ENCODE data around the gene REEP3.

The REEP3 gene

GRCh38 chr10:63583909-63584724 is 62.9 kb downstream of the REEP3 start:
- ChIA-PET POLR2A (no interaction called here), CTCF (interaction anchor here (0.7 kb wide), 1 partner anchor 17 kb away, joined by 5 read pairs; no protein-coding TSS in a partner anchor)
- Histone ChIP-seq H3K4me1 (ENCODE audit: control insufficient read depth, insufficient read depth, low read length) (peaks cover 22% of the 10 kb centered on the region), H3K27ac (ENCODE audit: extremely low read depth, low read depth, low read length) (no peak overlapping the region), H3K9me3 (ENCODE audit: control insufficient read depth, insufficient read depth, low read depth, low read length) (no peaks in the 10 kb centered on the region), H3K4me3 (ENCODE audit: low read depth, low read length) (no peak overlapping the region), H3K36me3 (ENCODE audit: control insufficient read depth in 2 of 2, insufficient read depth in 1 of 2, low read length in 2 of 2) (no peaks in the 10 kb centered on the region)
- TF ChIP-seq TRIM28 (IDR thresholded peaks at IDR 0.05; ENCODE audit: borderline replicate concordance, low read length) (no peak), ZNF398 (tag by site-specific recombination; IDR thresholded peaks at IDR 0.05) (no peak), ZNF529 (tag by site-specific recombination; IDR thresholded peaks at IDR 0.05; ENCODE audit: insufficient replicate concordance) (no peak), HIC1 (tag by site-specific recombination; IDR thresholded peaks at IDR 0.05) (no peak), ZNF785 (tag by site-specific recombination; IDR thresholded peaks at IDR 0.05) (no peak), ZNF645 (tag by site-specific recombination; IDR thresholded peaks at IDR 0.05) (no peak), BCL11A (tag by site-specific recombination; IDR thresholded peaks at IDR 0.05; ENCODE audit: low read depth) (no peak), ZNF423 (tag by site-specific recombination; IDR thresholded peaks at IDR 0.05) (no peak), ZBTB17 (tag by site-specific recombination; IDR thresholded peaks at IDR 0.05) (no peak), ZNF239 (tag by site-specific recombination; IDR thresholded peaks at IDR 0.05) (no peak), ZNF16 (tag by site-specific recombination; IDR thresholded peaks at IDR 0.05; ENCODE audit: low read depth) (no peak), ZBTB7A (tag by site-specific recombination; IDR thresholded peaks at IDR 0.05; ENCODE audit: low read depth) (no peak), ZNF175 (tag by site-specific recombination; IDR thresholded peaks at IDR 0.05) (no peak), ZNF600 (tag by site-specific recombination; IDR thresholded peaks at IDR 0.05) (no peak), ZSCAN16 (tag by site-specific recombination; IDR thresholded peaks at IDR 0.05) (no peak), GLI4 (tag by site-specific recombination; IDR thresholded peaks at IDR 0.05) (no peak)

- TF ChIP-seq ZNF175 (tag by site-specific recombination; IDR thresholded peaks at IDR 0.05) (no peak), ZNF514 (tag by site-specific recombination; IDR thresholded peaks at IDR 0.05) (no peak), ZNF701 (tag by site-specific recombination; IDR thresholded peaks at IDR 0.05) (no peak), SP3 (tag by site-specific recombination; IDR thresholded peaks at IDR 0.05) (no peak), ZNF560 (tag by site-specific recombination; IDR thresholded peaks at IDR 0.05; ENCODE audit: borderline replicate concordance) (no peak), PRDM10 (tag by site-specific recombination; IDR thresholded peaks at IDR 0.05) (no peak), ZNF548 (tag by site-specific recombination; IDR thresholded peaks at IDR 0.05) (no peak), EGR2 (tag by site-specific recombination; IDR thresholded peaks at IDR 0.05; ENCODE audit: low read depth) (no peak), ZNF391 (tag by site-specific recombination; IDR thresholded peaks at IDR 0.05; ENCODE audit: borderline replicate concordance, low read depth) (no peak)
These were observed 63.5 kb downstream of the REEP3 start for GRCh38 chr10:63584725-63585035.

More at GRCh38 chr10:63584725-63585035, 63.5 kb downstream of the REEP3 start:
- ChIA-PET POLR2A (no interaction called here), CTCF (interaction anchor here (0.7 kb wide), 1 partner anchor 17 kb away, joined by 5 read pairs; no protein-coding TSS in a partner anchor)
- Histone ChIP-seq H3K4me1 (ENCODE audit: control insufficient read depth, insufficient read depth, low read length) (peaks cover 22% of the 10 kb centered on the region), H3K4me3 (ENCODE audit: low read depth, low read length) (no peak overlapping the region), H3K27ac (ENCODE audit: extremely low read depth, low read depth, low read length) (no peak overlapping the region), H3K36me3 (ENCODE audit: control insufficient read depth in 2 of 2, insufficient read depth in 1 of 2, low read length in 2 of 2) (no peaks in the 10 kb centered on the region), H3K9me3 (ENCODE audit: control insufficient read depth, insufficient read depth, low read depth, low read length) (no peaks in the 10 kb centered on the region)
